H54 (cell line): ENCODE measurements around the gene PRKD1.
"Not testable (repeated sequence)": the region's sequence is repeated elsewhere in the genome, so short reads cannot be mapped to it uniquely, and the experiment has no call there.

Experiments
- DNase-seq: peaks from one replicate; pipeline ENCODE4 v3.0.0; 2011; ENCODE audit warnings: low spot score, mixed read lengths; ENCODE audit not compliant: insufficient read length
- FAIRE-seq: peaks from 3 replicates; lab custom pipeline; 2011; peaks lifted over from hg19 to GRCh38; lab: Jason Lieb, UNC
- POLR2A ChIP-seq: IDR thresholded peaks from 2 replicates; pipeline ENCODE4 v1.6.1; 2011; ENCODE audit warnings: low read depth, mild to moderate bottlenecking, low read length

Gene PRKD1

GRCh38 chr14:29885988-29886387 lies 41.7 kb downstream of the PRKD1 start:
- no peak for TF ChIP-seq POLR2A
- DNase-seq (no peak), FAIRE-seq (no peak)

- no peak for FAIRE-seq
- no peak for DNase-seq
- TF ChIP-seq POLR2A = no peak
Observed at GRCh38 chr14:29868000-29868399, 59.6 kb downstream of the PRKD1 start.

GRCh38 chr14:29865299-29865698 lies 62.3 kb downstream of the PRKD1 start:
- DNase-seq = no peak
- TF ChIP-seq POLR2A = no peak
- FAIRE-seq = no peak

- FAIRE-seq (no peak), DNase-seq (no peak)
- no peak for TF ChIP-seq POLR2A
Observed at GRCh38 chr14:29861996-29862395, 65.7 kb downstream of the PRKD1 start.

- FAIRE-seq (no peak), DNase-seq (no peak)
- TF ChIP-seq POLR2A = no peak
Observed at GRCh38 chr14:29858299-29858698, 69.3 kb downstream of the PRKD1 start.

GRCh38 chr14:29857551-29857950 lies 70.1 kb downstream of the PRKD1 start:
- no peak for FAIRE-seq
- no peak for DNase-seq
- no peak for TF ChIP-seq POLR2A

- no peak for TF ChIP-seq POLR2A
Observed at GRCh38 chr14:29856516-29856915, 71.1 kb downstream of the PRKD1 start.

GRCh38 chr14:29853691-29854090 lies 74.0 kb downstream of the PRKD1 start:
- not testable (repeated sequence) for FAIRE-seq

More at GRCh38 chr14:29856516-29856915, 71.1 kb downstream of the PRKD1 start:
- DNase-seq (no peak), FAIRE-seq (no peak)

GRCh38 chr14:29853272-29853671 lies 74.4 kb downstream of the PRKD1 start:
- TF ChIP-seq POLR2A = no peak
- FAIRE-seq (no peak), DNase-seq (no peak)

More at GRCh38 chr14:29853691-29854090, 74.0 kb downstream of the PRKD1 start:
- DNase-seq = not testable (repeated sequence)

- no peak for TF ChIP-seq POLR2A
Observed at GRCh38 chr14:29851397-29851796, 76.2 kb downstream of the PRKD1 start.

GRCh38 chr14:29847056-29847380 lies 80.6 kb downstream of the PRKD1 start:
- DNase-seq (no peak), FAIRE-seq (no peak)
- no peak for TF ChIP-seq POLR2A

More at GRCh38 chr14:29851397-29851796, 76.2 kb downstream of the PRKD1 start:
- DNase-seq (no peak), FAIRE-seq (no peak)

GRCh38 chr14:29846339-29847055 lies 81.2 kb downstream of the PRKD1 start:
- FAIRE-seq = no peak
- TF ChIP-seq POLR2A = no peak

GRCh38 chr14:29843981-29844380 lies 83.7 kb downstream of the PRKD1 start:
- TF ChIP-seq POLR2A = no peak
- no peak for DNase-seq
- no peak for FAIRE-seq

More at GRCh38 chr14:29846339-29847055, 81.2 kb downstream of the PRKD1 start:
- DNase-seq = no peak

GRCh38 chr14:29842228-29842627 lies 85.4 kb downstream of the PRKD1 start:
- FAIRE-seq (no peak), DNase-seq (no peak)
- TF ChIP-seq POLR2A = no peak

- not testable (repeated sequence) for FAIRE-seq, DNase-seq
Observed at GRCh38 chr14:29840369-29840892, 87.2 kb downstream of the PRKD1 start.

GRCh38 chr14:29839691-29840090 lies 88.0 kb downstream of the PRKD1 start:
- not testable (repeated sequence) for DNase-seq, FAIRE-seq
